Measurements from ENCODE around the gene MAD1L1. TPM values are rescaled to one million over a fixed set of nuclear protein-coding genes. Genes with fewer than 3 reads are reported as not detected.

Gene MAD1L1
- total and polyA plus RNA-seq, 2 donors (not counting 3 experiments of a cell fraction or from before 2014, with no cell fraction given), result 34.1 to 42.3 TPM

DNA sequence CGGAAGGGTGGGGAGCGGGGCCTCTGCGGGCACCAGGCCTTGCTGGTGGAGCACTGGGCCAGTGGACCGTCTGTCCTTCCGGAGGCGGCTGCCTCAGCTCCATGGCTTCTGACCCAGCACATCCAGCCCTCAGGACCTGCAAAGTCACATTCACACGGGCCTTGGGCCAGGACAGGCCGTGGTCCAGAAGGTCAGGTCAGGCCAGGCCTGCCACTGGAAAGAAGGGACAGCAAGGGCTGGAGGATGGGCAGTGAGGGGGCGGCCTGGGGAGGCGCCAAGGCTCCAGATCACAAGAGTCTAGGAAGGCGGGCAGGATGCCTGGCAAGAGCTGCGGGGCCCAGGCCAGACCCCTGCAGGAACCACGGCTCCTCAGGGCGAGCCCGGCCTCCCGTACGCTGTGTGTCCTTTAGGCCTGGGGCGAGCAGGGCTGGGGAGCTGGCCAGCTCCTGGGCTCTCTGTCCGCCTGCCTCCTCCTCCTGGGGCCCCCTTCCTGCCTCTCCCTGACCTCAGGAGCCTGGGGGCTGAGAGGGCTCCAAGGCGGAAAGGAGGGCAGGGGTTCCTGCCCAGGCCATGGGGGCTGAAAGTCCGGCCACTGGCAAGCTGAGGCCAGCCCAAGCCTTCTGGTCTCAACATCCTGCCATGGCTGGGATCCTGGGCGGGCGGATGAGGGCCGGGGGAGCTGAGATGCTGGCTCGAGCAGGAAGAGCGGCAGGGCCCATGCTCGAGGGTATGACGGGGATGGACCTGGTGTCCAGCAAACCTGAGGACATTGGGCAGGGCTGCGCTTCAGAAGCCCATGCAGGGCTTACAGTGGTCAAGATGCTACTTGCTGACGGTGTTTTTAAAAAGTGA is 336.9 kb downstream of the MAD1L1 start:
- FAIRE-seq (no peak), DNase-seq (ENCODE audit: low read depth, low spot score) (no peak)
- TF ChIP-seq POLR2A (IDR thresholded peaks at IDR 0.05; ENCODE audit: low read depth, low read length), result no peak
- TF ChIP-seq MYC (IDR thresholded peaks at IDR 0.05; ENCODE audit: low read depth, low read length), result no peak
- no peak for TF ChIP-seq POLR2AphosphoS5 (IDR thresholded peaks at IDR 0.05; ENCODE audit: insufficient read depth, low read depth, low read length)
- TF ChIP-seq EZH2 (IDR thresholded peaks at IDR 0.05; ENCODE audit: borderline replicate concordance, low read depth, low read length, severe bottlenecking), result no peak
- TF ChIP-seq, protein P1, sequence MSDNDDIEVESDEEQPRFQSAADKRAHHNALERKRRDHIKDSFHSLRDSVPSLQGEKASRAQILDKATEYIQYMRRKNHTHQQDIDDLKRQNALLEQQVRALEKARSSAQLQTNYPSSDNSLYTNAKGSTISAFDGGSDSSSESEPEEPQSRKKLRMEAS (IDR thresholded peaks at IDR 0.05; ENCODE audit: insufficient read depth, insufficient read length), result no peak
- TF ChIP-seq JUN (IDR thresholded peaks at IDR 0.05; ENCODE audit: borderline replicate concordance, insufficient read depth, insufficient read length, low read depth), result no peak
- Histone ChIP-seq H2AFZ (ENCODE audit: low read depth, low read length) (no peak overlapping the region), H3K4me1 (ENCODE audit: control insufficient read depth, extremely low read depth, insufficient read depth, low read length) (no peaks in the 10 kb centered on the region), H3K9ac (replicated peaks; ENCODE audit: extremely low read depth, insufficient read depth, low read length) (no peak overlapping the region), H3K27ac (ENCODE audit: insufficient read depth, low read depth, low read length) (no peak overlapping the region), H3K79me2 (ENCODE audit: control insufficient read depth, insufficient read depth, low read length) (no peaks in the 10 kb centered on the region), H4K20me1 (replicated peaks; ENCODE audit: control insufficient read depth, extremely low read depth, insufficient read depth, low read length) (no peaks in the 10 kb centered on the region), H3K9me1 (replicated peaks; ENCODE audit: control insufficient read depth, extremely low read depth, insufficient read depth, low read length) (no peaks in the 10 kb centered on the region), H3K4me3 (replicated peaks in 1 of 3; ENCODE audit: insufficient read depth in 1 of 3, low read depth in 1 of 3, low read length in 3 of 3) (no peak overlapping the region), H3K9me3 (replicated peaks; ENCODE audit: control insufficient read depth, insufficient read depth, low read length) (no peaks in the 10 kb centered on the region), H3K27me3 (ENCODE audit: control insufficient read depth in 2 of 2, insufficient read depth in 2 of 2, low read length in 2 of 2) (no peaks in the 10 kb centered on the region), H3K36me3 (ENCODE audit: control insufficient read depth in 2 of 2, extremely low read depth in 1 of 2, insufficient read depth in 2 of 2, low read length in 2 of 2) (no peaks in the 10 kb centered on the region), H3K4me2 (ENCODE audit: insufficient read depth, low read length) (no peak overlapping the region)
- intact Hi-C loops (cut with micrococcal nuclease) (no loop called here), dilution Hi-C loops (cut with MboI; ENCODE audit: extremely low pct_ligation_motif_present, low sequenced_read_pairs) (no loop called here)
- BruUV-seq (replicated peaks), result no TSS peak
- ChIA-PET CTCF (interaction anchor here (2.7 kb wide), 1 partner anchor 13 kb away, joined by 7 read pairs; no protein-coding TSS in a partner anchor), POLR2A (no interaction called here)
